Upper lobe of right lung (tissue), 1 donor: Measurements from ENCODE around the gene CD4. TPM values are rescaled to one million over a fixed set of nuclear protein-coding genes. Genes with fewer than 3 reads are reported as not detected.

ENCODE experiments used
- ATAC-seq: fragments of 200-7000 bp; cut with Tn5 transposase; one replicate; pipeline ENCODE4 v1.9.1; 2020; ENCODE audit warnings: mild to moderate bottlenecking, moderate library complexity
- DNase-seq: peaks from one replicate; pipeline ENCODE4 v3.0.0-alpha.2; 2020
- H3K27ac ChIP-seq: fragments of 200-600 bp; one replicate; pipeline ENCODE4 v1.8.0; 2022
- H3K27me3 ChIP-seq: fragments of 200-600 bp; one replicate; pipeline ENCODE4 v1.8.0; 2022; ENCODE audit warnings: mild to moderate bottlenecking
- H3K36me3 ChIP-seq: fragments of 200-600 bp; one replicate; pipeline ENCODE4 v1.8.0; 2022
- H3K4me1 ChIP-seq: fragments of 200-600 bp; one replicate; pipeline ENCODE4 v1.8.0; 2022
- H3K4me3 ChIP-seq: fragments of 200-600 bp; one replicate; pipeline ENCODE4 v1.8.0; 2022; ENCODE audit warnings: mild to moderate bottlenecking
- H3K9me3 ChIP-seq: fragments of 200-600 bp; one replicate; pipeline ENCODE4 v1.8.0; 2022
- intact Hi-C: fragments of 100-400 bp; cut with DNase I; formaldehyde crosslinking; loops from one replicate; pipeline ENCODE4 v1.11.0; 2022
- total RNA-seq: library from RNA; stranded (reverse); fragmentation: NEBNext Ultra II Directional; extraction: Animal tissue kit (Norgen Biotek cat#: 25700); gene quantifications from one replicate; pipeline ENCODE4 v1.2.1, GENCODE V29; 2021
- TF ChIP-seq, protein P1 (sequence below): fragments of 200-600 bp; IDR thresholded peaks from one replicate; pipeline ENCODE4 v1.8.0; 2022; ENCODE audit warnings: antibody characterized with exemption
- donor health status: DM: no; HTN: yes; CAD: no; lungs with severe emphysema.

The CD4 gene
- total RNA-seq, 1 donor from 2014 or later: 67.6 TPM

DNA sequence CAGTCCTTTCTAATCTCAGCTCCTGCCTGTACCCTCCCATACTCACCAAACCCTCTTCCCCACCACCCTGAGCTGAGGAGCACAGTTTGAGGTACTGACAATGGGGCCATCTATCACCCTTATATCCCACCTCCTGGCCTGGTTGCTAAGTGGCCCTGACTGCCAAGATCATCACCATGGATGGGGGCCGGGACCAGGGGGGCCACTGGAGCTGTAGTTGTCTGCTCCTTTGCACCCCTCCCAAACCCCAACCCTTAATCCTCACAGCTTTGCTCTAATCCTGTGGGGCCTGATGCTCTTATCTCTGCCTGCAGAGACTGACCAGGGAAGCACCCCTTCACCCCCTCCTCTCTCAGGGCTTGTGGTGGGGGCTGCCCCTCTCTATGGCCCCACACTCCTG is 51.0 kb downstream of the CD4 start:
- TF ChIP-seq, protein P1, sequence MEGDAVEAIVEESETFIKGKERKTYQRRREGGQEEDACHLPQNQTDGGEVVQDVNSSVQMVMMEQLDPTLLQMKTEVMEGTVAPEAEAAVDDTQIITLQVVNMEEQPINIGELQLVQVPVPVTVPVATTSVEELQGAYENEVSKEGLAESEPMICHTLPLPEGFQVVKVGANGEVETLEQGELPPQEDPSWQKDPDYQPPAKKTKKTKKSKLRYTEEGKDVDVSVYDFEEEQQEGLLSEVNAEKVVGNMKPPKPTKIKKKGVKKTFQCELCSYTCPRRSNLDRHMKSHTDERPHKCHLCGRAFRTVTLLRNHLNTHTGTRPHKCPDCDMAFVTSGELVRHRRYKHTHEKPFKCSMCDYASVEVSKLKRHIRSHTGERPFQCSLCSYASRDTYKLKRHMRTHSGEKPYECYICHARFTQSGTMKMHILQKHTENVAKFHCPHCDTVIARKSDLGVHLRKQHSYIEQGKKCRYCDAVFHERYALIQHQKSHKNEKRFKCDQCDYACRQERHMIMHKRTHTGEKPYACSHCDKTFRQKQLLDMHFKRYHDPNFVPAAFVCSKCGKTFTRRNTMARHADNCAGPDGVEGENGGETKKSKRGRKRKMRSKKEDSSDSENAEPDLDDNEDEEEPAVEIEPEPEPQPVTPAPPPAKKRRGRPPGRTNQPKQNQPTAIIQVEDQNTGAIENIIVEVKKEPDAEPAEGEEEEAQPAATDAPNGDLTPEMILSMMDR: no peak
- H3K27me3 ChIP-seq: no peaks in the 10 kb centered on the region
- H3K4me1 ChIP-seq: no peaks in the 10 kb centered on the region
- no peaks in the 10 kb centered on the region for H3K36me3 ChIP-seq
- no peak overlapping the region for H3K4me3 ChIP-seq
- DNase-seq (no peak), ATAC-seq (no peak)
- no peaks in the 10 kb centered on the region for H3K9me3 ChIP-seq
- no peak overlapping the region for H3K27ac ChIP-seq
- intact Hi-C loops: no loop called here

GRCh38 chr12:6840761-6841515 is 51.6 kb downstream of the CD4 start, which contains the start of gene GNB3:
Gene GNB3, plus strand, starts transcription at chr12:6840925. Its CDS starts 363 bp downstream, at chr12:6841288.
- TF ChIP-seq, protein P1: no peak
- Histone ChIP-seq H3K4me3 (no peak within 1 kb of the TSS), H3K9me3 (no peaks in the 10 kb centered on the region), H3K27ac (no peak within 1 kb of the TSS), H3K36me3 (no peaks in the 10 kb centered on the region), H3K27me3 (no peaks in the 10 kb centered on the region), H3K4me1 (no peaks in the 10 kb centered on the region)
- intact Hi-C loops: no loop called here
- no peak for DNase-seq
- no peak for ATAC-seq

GRCh38 chr12:6842075-6842474 is 52.7 kb downstream of the CD4 start:
- Histone ChIP-seq H3K27me3 (no peaks in the 10 kb centered on the region), H3K4me1 (no peaks in the 10 kb centered on the region), H3K36me3 (no peaks in the 10 kb centered on the region), H3K27ac (no peak overlapping the region), H3K9me3 (no peaks in the 10 kb centered on the region), H3K4me3 (no peak overlapping the region)
- TF ChIP-seq, protein P1: no peak
- ATAC-seq: no peak
- no peak for DNase-seq
- intact Hi-C loops: no loop called here

DNA sequence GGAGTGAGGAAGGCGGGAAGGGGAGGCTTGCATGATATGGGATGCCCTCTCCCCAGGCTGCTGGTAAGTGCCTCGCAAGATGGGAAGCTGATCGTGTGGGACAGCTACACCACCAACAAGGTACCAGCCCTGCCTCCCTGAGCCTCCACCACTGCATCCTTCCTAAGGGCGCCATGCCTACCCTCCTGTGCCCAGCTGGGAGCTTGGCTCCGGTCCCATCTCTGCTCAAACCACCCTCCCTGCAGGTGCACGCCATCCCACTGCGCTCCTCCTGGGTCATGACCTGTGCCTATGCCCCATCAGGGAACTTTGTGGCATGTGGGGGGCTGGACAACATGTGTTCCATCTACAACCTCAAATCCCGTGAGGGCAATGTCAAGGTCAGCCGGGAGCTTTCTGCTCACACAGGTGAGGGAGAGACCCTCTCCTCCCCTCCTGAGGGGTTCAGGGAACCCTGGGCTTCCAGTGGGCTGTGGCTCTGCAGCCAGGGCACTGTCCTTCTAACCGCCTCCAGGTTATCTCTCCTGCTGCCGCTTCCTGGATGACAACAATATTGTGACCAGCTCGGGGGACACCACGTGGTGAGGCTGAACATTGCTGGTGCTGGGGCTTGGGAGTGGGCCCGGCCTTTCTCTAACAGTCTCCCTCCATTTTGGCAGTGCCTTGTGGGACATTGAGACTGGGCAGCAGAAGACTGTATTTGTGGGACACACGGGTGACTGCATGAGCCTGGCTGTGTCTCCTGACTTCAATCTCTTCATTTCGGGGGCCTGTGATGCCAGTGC is 54.0 kb downstream of the CD4 start:
- no peaks in the 10 kb centered on the region for H3K27me3 ChIP-seq
- H3K9me3 ChIP-seq: no peaks in the 10 kb centered on the region
- no peak for DNase-seq
- TF ChIP-seq, protein P1: no peak
- ATAC-seq: no peak
- no peaks in the 10 kb centered on the region for H3K4me1 ChIP-seq
- intact Hi-C loops: no loop called here
- no peak overlapping the region for H3K4me3 ChIP-seq
- no peaks in the 10 kb centered on the region for H3K36me3 ChIP-seq
- no peak overlapping the region for H3K27ac ChIP-seq

GRCh38 chr12:6845395-6845794 is 56.1 kb downstream of the CD4 start:
- no peak overlapping the region for H3K4me3 ChIP-seq
- no peak for DNase-seq
- no peaks in the 10 kb centered on the region for H3K9me3 ChIP-seq
- H3K27me3 ChIP-seq: no peaks in the 10 kb centered on the region
- intact Hi-C loops: no loop called here
- no peaks in the 10 kb centered on the region for H3K4me1 ChIP-seq
- H3K27ac ChIP-seq: no peak overlapping the region
- no peak for ATAC-seq
- no peaks in the 10 kb centered on the region for H3K36me3 ChIP-seq
- TF ChIP-seq, protein P1: no peak
